ENCODE measurements around the gene EMD.

- TF ChIP-seq EZH2 (IDR thresholded peaks at IDR 0.05; ENCODE audit: low read length, missing control alignments): no peak
- TF ChIP-seq CTCF (conservative IDR thresholded peaks at IDR 0.05 in 1 of 2, IDR thresholded peaks at IDR 0.05 in 1 of 2; ENCODE audit: low read depth in 1 of 2, low read length in 2 of 2): no peak
These were observed 30.3 kb downstream of the EMD start, which contains the start of gene DNASE1L1 for GRCh38 chrX:154409222-154409871.

Data from fibroblast of lung (primary cell).